Measurements from ENCODE around the gene SWT1.
"Not testable (repeated sequence)": the region's sequence is repeated elsewhere in the genome, so short reads cannot be mapped to it uniquely, and the experiment has no call there.

SWT1 gene

GRCh38 chr1:185321653-185322221 lies 164.8 kb downstream of the SWT1 start:
- H3K9me3 ChIP-seq (ENCODE audit: insufficient read depth, low read depth, low read length); H3K27me3 ChIP-seq (ENCODE audit: insufficient read depth, low read length); H3K27ac ChIP-seq (ENCODE audit: low read depth, low read length); H3K9ac ChIP-seq (ENCODE audit: low read depth, low read length); H3K4me3 ChIP-seq (ENCODE audit: low read length); H3K36me3 ChIP-seq (ENCODE audit: insufficient read depth, low read length): not testable (repeated sequence)
- H3K4me1 ChIP-seq (ENCODE audit: insufficient read depth, low read length), result peaks cover 10% of the 10 kb centered on the region; the same call in 1 of the 2 replicates
- WGBS, result 98% methylated on average over 36 of the region's 36 CpGs

- Histone ChIP-seq H3K27ac (ENCODE audit: low read depth, low read length) (no peak overlapping the region), H3K9me3 (ENCODE audit: insufficient read depth, low read depth, low read length) (no peaks in the 10 kb centered on the region), H3K9ac (ENCODE audit: low read depth, low read length) (no peak overlapping the region), H3K4me3 (ENCODE audit: low read length) (no peak overlapping the region), H3K27me3 (ENCODE audit: insufficient read depth, low read length) (no peaks in the 10 kb centered on the region), H3K36me3 (ENCODE audit: insufficient read depth, low read length) (no peaks in the 10 kb centered on the region), H3K4me1 (ENCODE audit: insufficient read depth, low read length) (peaks cover 10% of the 10 kb centered on the region; the same call in 1 of the 2 replicates)
- WGBS, result 76% methylated on average over 2 of the region's 2 CpGs
These were observed 165.7 kb downstream of the SWT1 start for GRCh38 chr1:185322636-185323035.

- Histone ChIP-seq H3K9me3 (ENCODE audit: insufficient read depth, low read depth, low read length) (no peaks in the 10 kb centered on the region), H3K4me3 (ENCODE audit: low read length) (no peak overlapping the region), H3K27me3 (ENCODE audit: insufficient read depth, low read length) (no peaks in the 10 kb centered on the region), H3K27ac (ENCODE audit: low read depth, low read length) (no peak overlapping the region), H3K36me3 (ENCODE audit: insufficient read depth, low read length) (no peaks in the 10 kb centered on the region), H3K4me1 (ENCODE audit: insufficient read depth, low read length) (no peaks in the 10 kb centered on the region), H3K9ac (ENCODE audit: low read depth, low read length) (no peak overlapping the region)
- 95% methylated on average over 3 of the region's 3 CpGs for WGBS
These were observed 167.2 kb downstream of the SWT1 start for GRCh38 chr1:185324118-185324517.

- WGBS, result 92% methylated on average over 4 of the region's 4 CpGs
- Histone ChIP-seq H3K4me3 (ENCODE audit: low read length) (no peak overlapping the region), H3K27me3 (ENCODE audit: insufficient read depth, low read length) (no peaks in the 10 kb centered on the region), H3K9me3 (ENCODE audit: insufficient read depth, low read depth, low read length) (no peaks in the 10 kb centered on the region), H3K9ac (ENCODE audit: low read depth, low read length) (no peak overlapping the region), H3K36me3 (ENCODE audit: insufficient read depth, low read length) (no peaks in the 10 kb centered on the region), H3K4me1 (ENCODE audit: insufficient read depth, low read length) (no peaks in the 10 kb centered on the region), H3K27ac (ENCODE audit: low read depth, low read length) (no peak overlapping the region)
These were observed 168.4 kb downstream of the SWT1 start for GRCh38 chr1:185325413-185325812.

GRCh38 chr1:185328255-185328654 lies 171.3 kb downstream of the SWT1 start:
- WGBS, result 82% methylated on average over 3 of the region's 4 CpGs
- H3K4me1 ChIP-seq (ENCODE audit: insufficient read depth, low read length), result no peaks in the 10 kb centered on the region
- H3K36me3 ChIP-seq (ENCODE audit: insufficient read depth, low read length), result no peaks in the 10 kb centered on the region
- H3K4me3 ChIP-seq (ENCODE audit: low read length), result no peak overlapping the region
- H3K27ac ChIP-seq (ENCODE audit: low read depth, low read length), result no peak overlapping the region
- H3K9me3 ChIP-seq (ENCODE audit: insufficient read depth, low read depth, low read length), result no peaks in the 10 kb centered on the region
- no peaks in the 10 kb centered on the region for H3K27me3 ChIP-seq (ENCODE audit: insufficient read depth, low read length)
- no peak overlapping the region for H3K9ac ChIP-seq (ENCODE audit: low read depth, low read length)

GRCh38 chr1:185334182-185334581 lies 177.2 kb downstream of the SWT1 start:
- Histone ChIP-seq H3K9ac (ENCODE audit: low read depth, low read length) (no peak overlapping the region), H3K4me1 (ENCODE audit: insufficient read depth, low read length) (no peaks in the 10 kb centered on the region; the same call in 1 of the 2 replicates), H3K27me3 (ENCODE audit: insufficient read depth, low read length) (no peaks in the 10 kb centered on the region), H3K27ac (ENCODE audit: low read depth, low read length) (no peak overlapping the region), H3K36me3 (ENCODE audit: insufficient read depth, low read length) (no peaks in the 10 kb centered on the region), H3K4me3 (ENCODE audit: low read length) (no peak overlapping the region), H3K9me3 (ENCODE audit: insufficient read depth, low read depth, low read length) (no peaks in the 10 kb centered on the region)
- WGBS, result 86% methylated on average over 4 of the region's 4 CpGs

- Histone ChIP-seq H3K27me3 (ENCODE audit: insufficient read depth, low read length) (no peaks in the 10 kb centered on the region), H3K9ac (ENCODE audit: low read depth, low read length) (no peak overlapping the region), H3K4me1 (ENCODE audit: insufficient read depth, low read length) (no peaks in the 10 kb centered on the region; the same call in 1 of the 2 replicates), H3K36me3 (ENCODE audit: insufficient read depth, low read length) (no peaks in the 10 kb centered on the region), H3K4me3 (ENCODE audit: low read length) (no peak overlapping the region), H3K9me3 (ENCODE audit: insufficient read depth, low read depth, low read length) (no peaks in the 10 kb centered on the region), H3K27ac (ENCODE audit: low read depth, low read length) (no peak overlapping the region)
- whole genome bisulfite sequencing, result 91% methylated on average over 4 of the region's 4 CpGs
These were observed 180.3 kb downstream of the SWT1 start for GRCh38 chr1:185337246-185337645.

GRCh38 chr1:185338719-185339622 lies 182.0 kb downstream of the SWT1 start:
- H3K4me1 ChIP-seq (ENCODE audit: insufficient read depth, low read length), result peaks cover 13% of the 10 kb centered on the region
- H3K9ac ChIP-seq (ENCODE audit: low read depth, low read length), result no peak overlapping the region
- 95% methylated on average over 7 of the region's 8 CpGs for WGBS
- no peaks in the 10 kb centered on the region for H3K9me3 ChIP-seq (ENCODE audit: insufficient read depth, low read depth, low read length)
- no peak overlapping the region for H3K4me3 ChIP-seq (ENCODE audit: low read length)
- H3K27me3 ChIP-seq (ENCODE audit: insufficient read depth, low read length), result no peaks in the 10 kb centered on the region
- no peak overlapping the region for H3K27ac ChIP-seq (ENCODE audit: low read depth, low read length)
- no peaks in the 10 kb centered on the region for H3K36me3 ChIP-seq (ENCODE audit: insufficient read depth, low read length)

GRCh38 chr1:185341196-185341781 lies 184.3 kb downstream of the SWT1 start:
- H3K9me3 ChIP-seq (ENCODE audit: insufficient read depth, low read depth, low read length), result no peaks in the 10 kb centered on the region
- no peak overlapping the region for H3K27ac ChIP-seq (ENCODE audit: low read depth, low read length)
- no peaks in the 10 kb centered on the region for H3K27me3 ChIP-seq (ENCODE audit: insufficient read depth, low read length)
- H3K9ac ChIP-seq (ENCODE audit: low read depth, low read length), result no peak overlapping the region
- no peak overlapping the region for H3K4me3 ChIP-seq (ENCODE audit: low read length)
- no peaks in the 10 kb centered on the region for H3K36me3 ChIP-seq (ENCODE audit: insufficient read depth, low read length)
- peaks cover 15% of the 10 kb centered on the region for H3K4me1 ChIP-seq (ENCODE audit: insufficient read depth, low read length)
